Measurements from ENCODE around the gene ZBTB34.
A peak's percentile ranks its signal among the peaks of the same experiment; 100 is the strongest.

The ZBTB34 gene

DNA sequence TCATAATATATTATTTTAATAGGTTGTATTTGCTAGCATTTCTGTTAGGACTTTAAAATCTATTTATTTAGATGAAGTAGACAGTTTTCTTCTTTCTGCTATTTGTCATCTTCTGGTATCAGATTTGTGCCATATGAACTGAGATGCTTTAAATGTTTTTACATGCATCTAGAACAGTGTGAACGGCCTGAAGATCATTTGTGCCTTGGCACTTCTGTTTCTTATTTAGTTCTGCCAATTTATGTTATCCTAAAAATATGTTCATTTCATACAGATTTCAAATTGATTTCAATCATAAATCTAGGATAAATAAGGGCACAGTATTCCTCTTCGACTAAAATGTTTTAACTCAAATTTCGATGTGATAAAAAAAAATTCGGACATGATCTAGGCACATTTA is 16.1 kb downstream of the ZBTB34 start:
- FAIRE-seq, result no peak
- no peak for DNase-seq (ENCODE audit: insufficient read length, low spot score)
- TF ChIP-seq, protein P1, sequence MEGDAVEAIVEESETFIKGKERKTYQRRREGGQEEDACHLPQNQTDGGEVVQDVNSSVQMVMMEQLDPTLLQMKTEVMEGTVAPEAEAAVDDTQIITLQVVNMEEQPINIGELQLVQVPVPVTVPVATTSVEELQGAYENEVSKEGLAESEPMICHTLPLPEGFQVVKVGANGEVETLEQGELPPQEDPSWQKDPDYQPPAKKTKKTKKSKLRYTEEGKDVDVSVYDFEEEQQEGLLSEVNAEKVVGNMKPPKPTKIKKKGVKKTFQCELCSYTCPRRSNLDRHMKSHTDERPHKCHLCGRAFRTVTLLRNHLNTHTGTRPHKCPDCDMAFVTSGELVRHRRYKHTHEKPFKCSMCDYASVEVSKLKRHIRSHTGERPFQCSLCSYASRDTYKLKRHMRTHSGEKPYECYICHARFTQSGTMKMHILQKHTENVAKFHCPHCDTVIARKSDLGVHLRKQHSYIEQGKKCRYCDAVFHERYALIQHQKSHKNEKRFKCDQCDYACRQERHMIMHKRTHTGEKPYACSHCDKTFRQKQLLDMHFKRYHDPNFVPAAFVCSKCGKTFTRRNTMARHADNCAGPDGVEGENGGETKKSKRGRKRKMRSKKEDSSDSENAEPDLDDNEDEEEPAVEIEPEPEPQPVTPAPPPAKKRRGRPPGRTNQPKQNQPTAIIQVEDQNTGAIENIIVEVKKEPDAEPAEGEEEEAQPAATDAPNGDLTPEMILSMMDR (IDR thresholded peaks at IDR 0.05; ENCODE audit: insufficient read depth, missing control alignments), result no peak

DNA sequence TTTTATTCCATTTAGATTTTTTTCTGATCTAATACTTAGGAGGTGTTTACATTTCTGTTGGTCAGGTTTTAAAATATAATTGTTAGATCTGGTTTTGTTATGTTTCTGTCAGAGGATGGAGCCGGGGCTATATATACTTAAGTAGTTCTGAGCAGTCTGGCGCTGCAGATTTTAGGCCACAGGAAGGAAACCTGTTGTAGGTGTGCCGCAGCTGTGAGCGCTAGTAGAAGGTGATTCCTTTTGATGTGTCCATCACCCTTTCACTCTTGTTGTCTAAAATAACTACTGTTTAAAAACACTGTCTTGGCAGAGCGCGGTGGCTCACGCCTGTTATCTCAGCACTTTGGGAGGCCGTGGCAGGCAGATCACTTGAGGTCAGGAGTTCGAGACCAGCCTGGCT is 17.0 kb downstream of the ZBTB34 start:
- FAIRE-seq, result no peak
- TF ChIP-seq, protein P1 (IDR thresholded peaks at IDR 0.05; ENCODE audit: insufficient read depth, missing control alignments), result no peak
- no peak for DNase-seq (ENCODE audit: insufficient read length, low spot score)

DNA sequence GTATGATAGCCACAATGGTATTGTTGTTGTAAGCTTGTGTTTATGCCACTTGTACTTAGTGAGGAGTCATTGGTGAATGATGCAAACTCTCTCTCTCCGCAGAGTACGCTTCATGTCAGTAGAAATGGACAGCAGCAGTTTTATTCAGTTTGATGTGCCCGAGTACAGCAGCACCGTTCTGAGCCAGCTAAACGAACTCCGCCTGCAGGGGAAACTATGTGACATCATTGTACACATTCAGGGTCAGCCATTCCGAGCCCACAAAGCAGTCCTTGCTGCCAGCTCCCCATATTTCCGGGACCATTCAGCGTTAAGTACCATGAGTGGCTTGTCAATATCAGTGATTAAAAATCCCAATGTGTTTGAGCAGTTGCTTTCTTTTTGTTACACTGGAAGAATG is 18.8 kb downstream of the ZBTB34 start:
- no peak for DNase-seq (ENCODE audit: insufficient read length, low spot score)
- FAIRE-seq, result no peak
- TF ChIP-seq, protein P1 (IDR thresholded peaks at IDR 0.05; ENCODE audit: insufficient read depth, missing control alignments), result no peak

DNA sequence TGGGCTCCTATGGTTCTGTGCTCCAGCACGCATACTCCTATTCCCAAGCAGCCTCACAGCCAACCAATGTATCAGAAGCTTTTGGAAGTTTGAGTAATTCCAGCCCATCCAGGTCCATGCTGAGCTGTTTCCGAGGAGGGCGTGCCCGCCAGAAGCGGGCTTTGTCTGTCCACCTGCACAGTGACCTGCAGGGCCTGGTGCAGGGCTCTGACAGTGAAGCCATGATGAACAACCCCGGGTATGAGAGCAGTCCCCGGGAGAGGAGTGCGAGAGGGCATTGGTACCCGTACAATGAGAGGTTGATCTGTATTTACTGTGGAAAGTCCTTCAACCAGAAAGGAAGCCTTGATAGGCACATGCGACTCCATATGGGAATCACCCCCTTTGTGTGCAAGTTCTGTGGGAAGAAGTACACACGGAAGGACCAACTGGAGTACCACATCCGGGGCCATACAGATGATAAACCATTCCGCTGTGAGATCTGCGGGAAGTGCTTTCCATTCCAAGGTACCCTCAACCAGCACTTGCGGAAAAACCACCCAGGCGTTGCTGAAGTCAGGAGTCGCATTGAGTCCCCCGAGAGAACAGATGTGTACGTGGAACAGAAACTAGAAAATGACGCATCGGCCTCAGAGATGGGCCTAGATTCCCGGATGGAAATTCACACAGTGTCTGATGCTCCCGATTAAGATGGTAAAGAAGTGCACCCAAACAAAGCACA is 19.9 kb downstream of the ZBTB34 start:
- FAIRE-seq, result no peak
- no peak for DNase-seq (ENCODE audit: insufficient read length, low spot score)
- TF ChIP-seq, protein P1 (IDR thresholded peaks at IDR 0.05; ENCODE audit: insufficient read depth, missing control alignments), result no peak

DNA sequence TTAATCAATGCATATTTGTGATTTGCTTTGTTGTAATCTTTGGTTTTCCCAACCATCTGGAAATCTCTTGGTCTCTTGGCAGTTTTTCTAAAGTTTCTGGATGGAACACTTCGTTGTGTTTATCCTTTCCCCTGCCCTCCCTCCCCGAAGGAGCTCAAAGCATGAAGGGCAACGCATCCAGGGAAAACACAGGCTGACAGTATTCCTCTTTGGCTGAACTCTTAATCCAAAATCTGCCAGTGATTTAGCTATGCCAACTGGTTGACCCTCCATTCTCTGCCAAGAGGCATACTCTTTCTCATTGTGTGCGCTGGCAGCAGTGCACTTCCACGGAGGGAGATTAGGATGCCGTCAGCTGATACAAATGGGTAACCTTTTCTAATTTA is 20.5 kb downstream of the ZBTB34 start:
- FAIRE-seq, result no peak
- TF ChIP-seq, protein P1 (IDR thresholded peaks at IDR 0.05; ENCODE audit: insufficient read depth, missing control alignments), result no peak
- DNase-seq (ENCODE audit: insufficient read length, low spot score), result no peak

DNA sequence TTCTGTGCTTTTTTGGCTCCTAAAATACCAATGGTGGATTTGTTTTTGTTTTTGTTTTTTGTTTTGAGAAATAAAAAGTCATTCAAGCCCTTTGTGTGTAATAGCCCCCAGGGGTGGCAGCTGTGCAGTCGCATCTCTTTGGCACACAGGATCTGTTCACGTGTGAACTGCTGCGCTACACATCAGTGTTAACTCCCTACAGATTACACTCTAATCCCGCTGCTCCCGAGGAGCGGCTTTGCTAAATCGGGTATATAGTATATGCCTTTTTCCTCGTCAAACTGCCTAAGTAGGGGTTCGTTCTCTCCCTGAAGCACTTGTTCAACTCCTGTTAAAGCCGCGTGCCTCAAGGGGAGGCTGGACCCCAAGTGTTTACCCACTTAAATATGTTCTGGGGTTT is 22.3 kb downstream of the ZBTB34 start:
- DNase-seq (ENCODE audit: insufficient read length, low spot score), result no peak
- TF ChIP-seq, protein P1 (IDR thresholded peaks at IDR 0.05; ENCODE audit: insufficient read depth, missing control alignments), result no peak
- no peak for FAIRE-seq

DNA sequence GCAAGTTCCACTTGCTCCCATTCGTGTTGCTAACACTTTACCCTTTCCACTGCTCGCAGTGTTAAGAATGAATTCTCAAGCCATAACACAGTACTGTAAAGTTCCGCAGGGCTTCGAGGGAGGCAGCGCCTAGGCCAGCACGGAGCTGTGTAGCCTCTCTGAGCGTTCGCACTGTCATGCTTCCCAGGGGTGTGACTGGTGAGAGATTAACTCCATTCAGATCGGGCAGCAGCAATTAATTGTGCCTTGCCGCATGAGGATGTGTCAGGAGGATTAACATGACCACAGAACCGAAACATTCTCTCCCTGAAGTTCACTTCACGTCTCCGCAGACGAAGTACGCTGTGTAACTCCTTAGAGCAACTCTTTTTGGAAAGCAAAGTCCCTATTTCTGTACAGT is 23.2 kb downstream of the ZBTB34 start:
- FAIRE-seq, result peak; percentile 38
- no peak for DNase-seq (ENCODE audit: insufficient read length, low spot score)
- TF ChIP-seq, protein P1 (IDR thresholded peaks at IDR 0.05; ENCODE audit: insufficient read depth, missing control alignments), result no peak

All from D721Med (cell line).